HepG2 (cell line): ENCODE data around the gene CYP2W1. TPM values are rescaled to one million over a fixed set of nuclear protein-coding genes. Genes with fewer than 3 reads are reported as not detected.

Experiments used
- AGO2 ChIP-seq: fragments of 200-400 bp; formaldehyde crosslinking; optimal IDR thresholded peaks from 2 replicates; pipeline ENCODE3; 2017; ENCODE audit warnings: mild to moderate bottlenecking, low read depth, low read length, moderate library complexity
- CBX2 ChIP-seq, 2 experiments: fragments of 200-600 bp in 1 of 2; sonication (generic); formaldehyde crosslinking in 1 of 2; IDR thresholded peaks; 2 replicates each; pipeline versions ENCODE4 v1.7.0 to v1.8.1; 2018 to 2022; ENCODE audit warnings: low read depth in 2 of 2, low read length in 1 of 2, mild to moderate bottlenecking in 1 of 2, missing genetic modification reagents in 1 of 2
- CREB3 ChIP-seq: sonication (generic); formaldehyde crosslinking; IDR thresholded peaks from 2 replicates; pipeline ENCODE4 v1.5.0; 2020; ENCODE audit warnings: missing genetic modification reagents
- NAIF1 ChIP-seq: sonication (generic); formaldehyde crosslinking; IDR thresholded peaks from 2 replicates; pipeline ENCODE4 v1.5.0; 2020; ENCODE audit warnings: mild to moderate bottlenecking, missing genetic modification reagents, borderline replicate concordance
- NFIC ChIP-seq: IDR thresholded peaks from 2 replicates; pipeline ENCODE4 v1.6.1; 2012; ENCODE audit warnings: mild to moderate bottlenecking, low read length, inconsistent platforms
- PLSCR1 ChIP-seq: sonication (generic); formaldehyde crosslinking; IDR thresholded peaks from 2 replicates; pipeline ENCODE4 v1.5.0; 2020; ENCODE audit warnings: missing genetic modification reagents, mild to moderate bottlenecking, borderline replicate concordance
- SOX5 ChIP-seq: IDR thresholded peaks from 2 replicates; pipeline ENCODE4 v1.6.1; 2016; ENCODE audit warnings: borderline replicate concordance
- ZBTB1 ChIP-seq: sonication (generic); formaldehyde crosslinking; IDR thresholded peaks from 2 replicates; pipeline ENCODE4 v1.4.0; 2020; ENCODE audit warnings: missing genetic modification reagents, borderline replicate concordance
- ZBTB33 ChIP-seq: sonication (generic); formaldehyde crosslinking; IDR thresholded peaks from 2 replicates; pipeline ENCODE4 v1.4.0; 2020; ENCODE audit warnings: missing genetic modification reagents
- ZFP91 ChIP-seq: sonication (generic); formaldehyde crosslinking; IDR thresholded peaks from 2 replicates; pipeline ENCODE4 v1.9.0; 2022; ENCODE audit warnings: missing genetic modification reagents, mild to moderate bottlenecking, borderline replicate concordance
- ZMAT5 ChIP-seq: sonication (generic); formaldehyde crosslinking; IDR thresholded peaks from 2 replicates; pipeline ENCODE4 v1.5.0; 2020; ENCODE audit warnings: mild to moderate bottlenecking, low read depth, missing genetic modification reagents, borderline replicate concordance
- ZNF530 ChIP-seq: sonication (generic); formaldehyde crosslinking; IDR thresholded peaks from 2 replicates; pipeline ENCODE4 v1.5.0; 2020; ENCODE audit warnings: low read depth, mild to moderate bottlenecking, missing genetic modification reagents
- ZNF710 ChIP-seq: sonication (generic); formaldehyde crosslinking; IDR thresholded peaks from 2 replicates; pipeline ENCODE4 v1.5.0; 2020; ENCODE audit warnings: mild to moderate bottlenecking, missing genetic modification reagents, borderline replicate concordance
- ZNF75D ChIP-seq: sonication (generic); formaldehyde crosslinking; IDR thresholded peaks from 2 replicates; pipeline ENCODE4 v1.8.1; 2023; ENCODE audit warnings: missing genetic modification reagents, mild to moderate bottlenecking, borderline replicate concordance
- ZNF766 ChIP-seq: sonication (generic); formaldehyde crosslinking; IDR thresholded peaks from 2 replicates; pipeline ENCODE4 v1.5.0; 2020; ENCODE audit warnings: missing genetic modification reagents, borderline replicate concordance
- ZNF800 ChIP-seq: sonication (generic); formaldehyde crosslinking; IDR thresholded peaks from 2 replicates; pipeline ENCODE4 v1.4.0; 2020; ENCODE audit warnings: missing genetic modification reagents
- polyA plus RNA-seq, 8 experiments: library from polyadenylated mRNA; depleted of rRNA in 3 of 8; stranded (reverse) in 7 of 8; unstranded in 1 of 8; fragments of >200 nt; fragmentation: Illumina TruSeq in 4 of 8; extraction: Trizol in 4 of 8; gene quantifications; 2 replicates each; pipeline versions ENCODE4 v1.2.1 to v1.2.3, GENCODE V29; 2011 to 2016; ENCODE audit warnings: low read depth in 4 of 8, missing spikeins in 1 of 8, mixed read lengths in 1 of 8; ENCODE audit not compliant: insufficient read depth in 1 of 8
- total RNA-seq, 5 experiments: library from RNA; depleted of rRNA; stranded (reverse); fragments of >200 nt; fragmentation: Illumina TruSeq; extraction: Trizol; gene quantifications; 2 replicates each; pipeline ENCODE4 v1.2.3, GENCODE V29; 2016; ENCODE audit warnings: low read depth in 1 of 5

CYP2W1 gene
- total and polyA plus RNA-seq, 2 of the 13 experiments (the other 11 are each of a cell fraction or from before 2014, with no cell fraction given): 19.5 to 31.7 TPM

GRCh38 chr7:986766-987751, 4.1 kb downstream of the CYP2W1 start (continued):
- TF ChIP-seq ZNF530 (CRISPR knock-in tag) (no peak), AGO2 (peak; percentile 69), ZNF766 (CRISPR knock-in tag) (no peak), ZBTB33 (peak; percentile 79), CREB3 (CRISPR knock-in tag) (no peak), CBX2 (IDR thresholded peaks at IDR 0.05; ENCODE audit: low read depth, low read length) (no peak), CBX2 (CRISPR knock-in tag; IDR thresholded peaks at IDR 0.05; ENCODE audit: low read depth) (no peak), ZNF75D (CRISPR knock-in tag) (no peak), ZMAT5 (CRISPR knock-in tag) (no peak), PLSCR1 (CRISPR knock-in tag) (no peak), ZFP91 (CRISPR knock-in tag) (peak; percentile 38; the same call in 1 of the 2 replicates), ZNF710 (no peak), NAIF1 (CRISPR knock-in tag) (no peak), SOX5 (CRISPR knock-in tag) (no peak), NFIC (no peak), ZNF800 (CRISPR knock-in tag) (no peak), ZBTB1 (no peak)
